HCT116 (cell line): ENCODE data around the gene MYO3B.

ENCODE experiments used
- EGR1 ChIP-seq: IDR thresholded peaks from 2 replicates; pipeline ENCODE4 v1.6.1; 2012; ENCODE audit warnings: low read depth
- POLR2A ChIP-seq: IDR thresholded peaks from 2 replicates; pipeline ENCODE4 v1.7.0; 2011; ENCODE audit warnings: borderline replicate concordance; ENCODE audit not compliant: insufficient read depth, insufficient read length; ENCODE audit errors: extremely low read depth
- SP1 ChIP-seq: IDR thresholded peaks from 2 replicates; pipeline ENCODE4 v1.6.1; 2012; ENCODE audit warnings: low read depth
- TF ChIP-seq, protein P1 (sequence below), 3 experiments: fragments of 200-600 bp in 1 of 3; sonication (generic) in 1 of 3; IDR thresholded peaks in 2 of 3; conservative IDR thresholded peaks in 1 of 3; 2 replicates each; pipeline ENCODE4 v1.5.1; 2012 to 2017; ENCODE audit warnings: low read depth in 2 of 3, low read length in 2 of 3, antibody characterized with exemption in 1 of 3, borderline replicate concordance in 1 of 3, control low read depth in 1 of 3, mild to moderate bottlenecking in 1 of 3, mixed read lengths in 1 of 3, mixed run types in 1 of 3, moderate library complexity in 1 of 3; ENCODE audit not compliant: insufficient read depth in 1 of 3
- TF ChIP-seq, protein P2 (sequence below): IDR thresholded peaks from 2 replicates; pipeline ENCODE4 v1.6.1; 2012

DNA sequence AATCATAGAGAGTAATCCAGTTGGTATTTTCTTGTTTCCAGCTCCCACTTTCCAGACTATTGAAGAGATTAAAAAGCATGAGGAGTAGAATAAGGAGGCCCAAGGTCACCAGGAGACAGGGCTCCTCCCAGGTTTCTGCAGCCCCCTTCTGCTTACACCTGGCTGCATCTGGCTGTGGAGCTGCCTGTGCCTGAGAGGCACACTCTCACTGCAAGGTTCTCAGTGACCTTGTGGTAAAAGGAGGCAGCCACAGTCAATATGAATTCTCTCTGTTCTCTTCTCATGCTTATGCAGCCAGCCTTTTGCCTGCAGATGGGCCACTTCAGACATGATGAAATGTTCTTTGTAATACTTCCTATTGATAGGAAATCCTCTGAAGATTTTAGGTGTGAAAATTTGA, 233.7 kb downstream of the MYO3B start:
- TF ChIP-seq, protein P1, sequence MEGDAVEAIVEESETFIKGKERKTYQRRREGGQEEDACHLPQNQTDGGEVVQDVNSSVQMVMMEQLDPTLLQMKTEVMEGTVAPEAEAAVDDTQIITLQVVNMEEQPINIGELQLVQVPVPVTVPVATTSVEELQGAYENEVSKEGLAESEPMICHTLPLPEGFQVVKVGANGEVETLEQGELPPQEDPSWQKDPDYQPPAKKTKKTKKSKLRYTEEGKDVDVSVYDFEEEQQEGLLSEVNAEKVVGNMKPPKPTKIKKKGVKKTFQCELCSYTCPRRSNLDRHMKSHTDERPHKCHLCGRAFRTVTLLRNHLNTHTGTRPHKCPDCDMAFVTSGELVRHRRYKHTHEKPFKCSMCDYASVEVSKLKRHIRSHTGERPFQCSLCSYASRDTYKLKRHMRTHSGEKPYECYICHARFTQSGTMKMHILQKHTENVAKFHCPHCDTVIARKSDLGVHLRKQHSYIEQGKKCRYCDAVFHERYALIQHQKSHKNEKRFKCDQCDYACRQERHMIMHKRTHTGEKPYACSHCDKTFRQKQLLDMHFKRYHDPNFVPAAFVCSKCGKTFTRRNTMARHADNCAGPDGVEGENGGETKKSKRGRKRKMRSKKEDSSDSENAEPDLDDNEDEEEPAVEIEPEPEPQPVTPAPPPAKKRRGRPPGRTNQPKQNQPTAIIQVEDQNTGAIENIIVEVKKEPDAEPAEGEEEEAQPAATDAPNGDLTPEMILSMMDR (IDR thresholded peaks at IDR 0.05 in 2 of 3, conservative IDR thresholded peaks at IDR 0.05 in 1 of 3; ENCODE audit: borderline replicate concordance in 1 of 3, insufficient read depth in 1 of 3, low read depth in 2 of 3, low read length in 2 of 3), result no peak
- TF ChIP-seq POLR2A, result no peak
- no peak for TF ChIP-seq SP1
- TF ChIP-seq, protein P2, sequence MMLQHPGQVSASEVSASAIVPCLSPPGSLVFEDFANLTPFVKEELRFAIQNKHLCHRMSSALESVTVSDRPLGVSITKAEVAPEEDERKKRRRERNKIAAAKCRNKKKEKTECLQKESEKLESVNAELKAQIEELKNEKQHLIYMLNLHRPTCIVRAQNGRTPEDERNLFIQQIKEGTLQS, result no peak
- no peak for TF ChIP-seq EGR1
